GM21619 (cell line): ENCODE data around the gene PARP11.

Experiments
- ATAC-seq: cut with Tn5 transposase; IDR thresholded peaks from one replicate; pipeline ENCODE4 v1.9.1; 2021; ENCODE audit not compliant: unreplicated experiment

The PARP11 gene

GRCh38 chr12:3827301-3828000 is 45.7 kb downstream of the PARP11 start:
- ATAC-seq = no peak

DNA sequence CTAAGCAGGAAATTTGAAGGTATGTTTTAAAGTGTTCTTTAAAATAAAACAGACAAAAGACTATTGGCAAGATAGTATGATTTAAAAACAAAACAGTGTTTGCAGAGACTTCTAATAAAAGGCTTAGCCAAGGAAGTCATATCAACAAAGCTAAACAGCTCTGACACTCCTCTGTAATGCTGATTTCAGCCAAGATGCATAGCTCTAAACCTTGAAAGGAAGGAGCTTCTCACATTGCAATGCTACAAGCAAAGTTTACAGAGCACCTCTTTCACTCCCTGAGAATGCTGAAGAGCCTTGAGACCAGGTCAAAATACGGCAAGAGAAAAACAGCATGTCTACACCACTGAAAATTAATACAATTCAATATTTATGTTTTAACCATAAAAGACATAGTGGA is 51.8 kb downstream of the PARP11 start:
- ATAC-seq = no peak

DNA sequence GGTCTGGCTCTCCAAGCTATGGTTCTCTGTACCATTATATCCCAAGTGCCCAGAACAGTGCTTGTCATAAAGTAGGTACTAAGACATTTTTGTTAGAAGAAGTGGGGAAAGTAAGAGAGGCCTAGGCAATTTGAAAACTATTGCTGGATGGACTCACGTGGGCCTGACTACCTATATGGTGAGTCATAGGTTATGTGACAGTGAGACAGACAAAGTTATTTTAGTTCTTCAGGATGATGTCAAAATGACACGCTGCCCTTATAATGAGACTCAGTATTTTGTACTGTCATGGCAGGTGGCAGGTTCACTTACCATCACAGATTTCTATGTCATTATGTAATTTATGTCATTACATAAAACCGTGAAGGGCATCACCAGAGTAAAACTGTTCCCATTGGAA is 53.1 kb downstream of the PARP11 start:
- no peak for ATAC-seq

- ATAC-seq = no peak
Measured at GRCh38 chr12:3816266-3816665, 56.9 kb downstream of the PARP11 start.

- ATAC-seq = no peak
Measured at GRCh38 chr12:3815094-3815766, 58.0 kb downstream of the PARP11 start.

- ATAC-seq = no peak
Measured at GRCh38 chr12:3810540-3810939, 62.7 kb downstream of the PARP11 start.

GRCh38 chr12:3810016-3810370 is 63.2 kb downstream of the PARP11 start:
- no peak for ATAC-seq

DNA sequence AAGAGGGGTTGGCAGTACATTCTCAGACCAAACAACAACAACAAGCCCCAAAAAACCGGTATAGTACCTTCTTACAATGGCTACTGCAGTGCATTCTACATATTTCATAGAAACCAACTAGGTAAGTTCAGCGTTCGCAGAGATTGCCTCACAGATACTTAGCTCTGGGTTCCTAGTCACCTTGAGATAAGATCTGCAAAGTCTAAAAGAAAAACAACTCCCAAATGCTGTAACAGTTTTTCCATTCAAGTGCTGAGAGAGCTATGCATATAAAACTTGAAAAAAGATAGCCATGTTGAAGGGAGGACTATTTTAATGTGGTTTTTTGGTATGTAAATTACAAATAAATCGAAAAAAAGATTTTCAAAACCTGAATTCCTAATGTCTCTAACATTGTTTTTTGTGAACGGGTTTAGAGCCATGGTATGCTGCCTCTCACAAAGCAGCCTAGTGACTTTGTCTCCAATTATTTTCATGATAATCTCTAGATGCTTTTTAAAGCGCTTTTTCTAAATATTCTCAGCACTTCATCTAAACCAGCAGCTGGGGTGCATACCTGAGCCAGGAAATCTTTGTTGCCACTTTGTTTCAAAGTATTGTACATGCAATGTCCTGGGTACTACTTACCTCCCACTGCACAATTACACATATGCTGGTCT is 63.7 kb downstream of the PARP11 start:
- no peak for ATAC-seq

GRCh38 chr12:3805077-3805476 is 68.1 kb downstream of the PARP11 start:
- ATAC-seq = no peak

- ATAC-seq = peak; percentile 60
Measured at GRCh38 chr12:3803865-3804472, 69.2 kb downstream of the PARP11 start.

GRCh38 chr12:3802721-3803120 is 70.5 kb downstream of the PARP11 start:
- no peak for ATAC-seq

DNA sequence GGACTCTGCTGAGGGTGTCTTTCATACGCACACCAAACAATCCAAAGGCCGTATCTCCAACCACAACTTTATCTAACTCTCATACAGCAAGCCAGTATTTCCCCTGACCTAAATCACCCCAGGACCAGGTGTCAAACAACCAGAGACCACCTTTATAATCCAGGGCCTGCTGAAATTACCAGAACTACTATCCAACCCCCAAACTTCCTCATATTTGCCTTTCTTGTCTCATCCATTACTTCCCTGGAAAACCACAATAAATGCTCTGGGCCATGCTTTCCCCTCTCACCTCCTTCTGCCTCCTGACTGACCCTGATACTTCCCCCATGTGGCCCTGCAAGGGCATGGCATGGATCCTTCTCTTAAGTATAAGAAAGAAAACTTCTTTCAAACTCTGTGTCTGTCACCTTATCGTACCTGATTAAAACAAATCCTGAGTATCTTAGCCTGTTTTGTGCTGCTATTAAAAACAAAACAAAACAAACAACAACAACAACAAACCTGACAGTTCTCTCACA is 75.6 kb downstream of the PARP11 start:
- no peak for ATAC-seq

DNA sequence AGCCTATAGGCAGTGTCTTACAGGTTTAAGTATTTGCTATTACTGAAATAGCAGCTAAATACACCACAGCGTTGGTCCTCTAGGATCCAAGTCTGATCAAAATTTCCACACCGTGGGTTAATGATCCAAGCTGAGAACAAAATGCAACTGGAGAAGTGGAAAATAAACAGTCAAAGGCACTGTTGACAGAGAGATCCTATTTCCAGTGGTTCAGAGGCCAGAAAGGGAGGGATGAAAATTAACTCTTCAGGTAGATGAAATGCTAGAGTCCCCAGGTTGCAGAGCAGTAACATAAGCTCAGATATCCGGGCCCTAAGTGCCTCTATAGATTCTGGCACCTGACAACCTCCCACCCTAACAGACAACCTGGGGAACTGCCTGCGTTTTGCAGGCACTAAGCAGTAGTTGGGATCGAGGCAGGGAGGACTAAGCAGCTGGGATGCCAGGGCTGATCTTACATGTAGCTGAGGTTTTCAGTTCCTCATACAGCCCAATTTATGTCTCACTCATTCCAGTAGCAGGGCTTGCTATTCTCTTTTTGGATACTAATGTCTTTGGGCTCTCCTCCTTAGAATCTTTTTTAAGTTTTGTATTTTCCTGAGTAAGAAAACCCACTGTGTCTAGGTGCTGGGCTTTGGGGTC is 77.6 kb downstream of the PARP11 start:
- no peak for ATAC-seq

DNA sequence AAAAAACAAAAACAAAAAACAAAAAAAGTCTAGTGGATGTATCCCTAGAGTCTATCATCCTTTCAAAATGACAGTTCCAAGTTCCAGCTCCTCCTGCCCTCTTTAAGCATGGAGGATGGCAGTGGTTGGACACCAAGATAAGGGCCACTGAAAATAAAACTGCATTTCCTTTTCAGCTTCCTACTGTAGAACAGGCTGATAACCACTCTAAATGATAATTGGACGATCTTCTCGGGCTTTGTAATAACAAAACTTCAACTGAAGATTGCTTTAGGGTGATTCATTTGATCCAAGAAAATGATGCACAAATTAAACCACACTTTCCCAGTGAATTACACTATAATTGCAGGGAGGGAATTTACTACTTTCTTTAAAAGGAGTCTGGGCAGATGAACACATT is 78.1 kb downstream of the PARP11 start:
- ATAC-seq = no peak

- ATAC-seq = no peak
Measured at GRCh38 chr12:3792623-3793288, 80.4 kb downstream of the PARP11 start.

DNA sequence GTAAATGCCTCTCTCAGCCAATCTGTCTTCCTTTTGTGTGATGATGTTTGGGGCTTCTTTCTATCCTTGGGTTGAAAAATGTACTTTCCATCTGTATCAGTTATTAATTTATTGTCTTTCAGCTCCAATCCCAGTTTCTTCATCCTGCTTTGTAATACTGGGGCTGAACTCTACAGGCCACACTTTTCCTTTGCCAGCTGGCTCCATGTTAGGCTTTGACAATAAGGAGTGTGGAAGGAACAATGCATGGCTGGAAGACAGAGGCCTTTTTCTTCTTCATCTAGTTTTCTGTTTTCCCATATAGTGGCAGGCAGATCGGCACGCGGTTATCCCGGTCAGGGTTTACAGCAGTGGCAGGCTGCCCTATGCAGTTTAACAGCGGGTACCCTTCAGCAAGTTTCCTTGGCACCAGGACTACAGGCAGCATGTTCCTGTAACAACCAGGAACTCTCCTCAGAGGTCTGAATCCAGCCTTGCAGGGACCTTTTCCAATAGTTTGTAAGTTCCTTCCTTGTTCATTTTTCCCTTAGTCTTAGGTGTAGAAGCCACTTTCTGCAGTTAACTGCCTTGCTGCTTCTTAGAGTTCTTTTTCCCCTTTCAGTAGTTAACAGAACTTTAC is 81.8 kb downstream of the PARP11 start:
- no peak for ATAC-seq

DNA sequence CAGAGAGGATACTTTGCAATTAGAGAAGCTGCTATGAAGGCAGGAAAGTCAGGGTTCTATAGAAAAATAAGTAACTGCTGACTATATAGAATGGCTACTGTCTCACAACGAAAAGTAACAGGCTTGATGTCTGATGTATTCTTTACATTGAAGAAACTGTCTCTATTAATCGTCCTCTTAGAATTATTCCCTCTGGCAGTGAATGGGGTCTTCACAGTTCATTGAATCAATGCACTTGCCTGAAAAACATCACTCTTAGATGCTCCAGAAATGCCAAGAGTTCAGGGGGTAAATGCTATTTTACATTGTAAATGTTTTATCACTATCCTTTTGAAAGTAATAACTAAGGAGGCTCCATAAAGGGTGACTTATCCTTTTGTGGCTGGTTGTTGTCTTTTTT is 82.6 kb downstream of the PARP11 start:
- no peak for ATAC-seq

GRCh38 chr12:3789838-3790237 is 83.4 kb downstream of the PARP11 start:
- ATAC-seq = no peak

DNA sequence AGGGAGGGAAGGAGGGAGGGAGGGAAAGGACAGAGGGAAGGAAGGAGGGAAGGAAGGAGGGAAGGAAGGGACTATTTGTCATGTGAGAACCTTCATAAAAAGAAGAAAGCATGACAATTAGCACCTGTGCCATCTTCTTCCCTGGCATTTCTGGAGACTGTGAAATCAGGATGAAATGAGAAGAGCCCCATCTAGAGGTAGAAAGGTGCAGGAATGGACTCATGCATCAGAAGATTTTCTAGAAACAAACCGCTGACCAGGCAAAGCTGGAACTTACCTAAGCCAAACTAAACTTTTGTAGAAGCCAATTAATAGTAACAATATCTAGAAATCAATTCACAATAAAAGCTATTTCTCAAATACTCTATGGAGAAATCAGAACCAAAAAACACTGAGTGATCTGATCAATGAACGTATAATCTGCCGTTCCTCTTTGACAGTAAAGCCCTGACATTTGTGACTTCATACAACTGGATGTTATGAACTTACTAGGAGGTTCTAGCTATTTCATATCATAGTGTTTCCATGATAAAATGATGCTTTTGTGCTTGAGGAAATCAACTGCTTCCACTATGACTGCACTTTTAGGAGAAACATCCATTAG is 95.9 kb downstream of the PARP11 start:
- ATAC-seq = no peak
